Stimulated activated CD4-positive, alpha-beta T cell treated with anti-CD3 and anti-CD28 coated beads, Interleukin-1b, Interleukin-23, amount 100 ng/mL, for 4 hours (primary cell): ENCODE measurements around the gene MARVELD1.
A peak's percentile ranks its signal among the peaks of the same experiment; 100 is the strongest.

Experiments used
- DNase-seq, 2 donors: peaks; one replicate each; pipeline ENCODE4 v3.0.0-alpha.2; 2020; ENCODE audit warnings: low read depth in 2 of 2

The MARVELD1 gene

DNA sequence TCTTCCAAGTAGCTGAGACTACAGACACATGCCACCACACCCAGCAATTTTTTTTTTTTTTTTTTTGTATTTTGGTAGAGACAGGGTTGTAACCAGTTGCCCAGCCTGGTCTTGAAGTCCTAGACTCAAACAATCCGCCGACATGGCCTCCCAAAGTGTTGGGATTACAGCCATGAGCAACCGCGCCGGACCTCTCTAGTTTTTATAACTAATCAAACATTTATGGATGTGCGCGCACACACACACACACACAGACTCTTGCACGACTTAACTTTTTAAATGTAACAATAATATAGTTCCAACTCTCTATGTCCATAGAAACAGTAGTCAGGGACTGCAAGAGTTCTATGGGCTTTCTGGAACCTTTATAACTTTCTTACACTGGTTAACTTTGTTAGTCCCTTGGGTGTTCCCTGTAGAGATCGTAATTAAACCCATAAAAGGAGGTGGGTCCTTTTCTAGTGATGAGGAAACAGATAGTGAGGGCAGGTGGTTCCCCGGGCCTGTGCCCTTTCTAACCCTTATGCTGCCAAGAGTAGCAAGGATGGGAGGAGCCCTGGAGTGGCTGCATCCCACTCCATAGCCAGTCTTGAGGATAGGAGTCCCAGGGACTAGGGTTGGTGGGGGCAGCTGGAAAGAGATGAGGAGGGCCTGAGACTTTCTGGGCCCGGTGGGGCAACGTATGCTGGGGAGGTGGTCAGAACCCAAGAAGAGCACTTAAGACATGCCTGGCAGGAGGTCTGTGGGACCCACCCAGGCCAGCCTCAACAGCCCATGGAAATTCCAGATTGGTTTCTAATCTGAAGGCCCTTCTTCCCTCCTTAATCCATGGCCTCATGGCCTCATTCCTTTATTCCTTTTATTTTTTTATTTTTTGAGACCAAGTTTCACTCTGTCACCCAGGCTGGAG is 8.6 kb downstream of the MARVELD1 start:
- no peak for DNase-seq

DNA sequence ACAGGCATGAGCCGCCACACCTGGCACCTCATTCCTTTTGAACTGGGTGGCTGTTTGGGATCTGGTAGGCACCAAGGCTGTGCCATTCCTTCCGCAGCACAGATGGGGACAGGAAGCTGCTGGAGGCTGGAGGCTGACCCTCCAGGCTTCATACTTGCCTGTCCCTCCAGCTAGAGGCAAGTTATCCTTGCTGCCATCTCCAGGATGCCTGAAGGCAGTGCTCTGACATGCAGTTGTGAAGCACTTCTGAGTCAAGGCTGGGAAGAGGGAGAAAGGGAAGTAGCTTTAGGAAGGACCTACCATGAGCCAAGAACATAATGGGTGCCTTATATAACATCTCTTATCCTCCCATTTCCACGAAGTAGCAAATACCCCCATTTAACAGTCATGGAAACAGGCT is 9.5 kb downstream of the MARVELD1 start:
- DNase-seq, result no peak

DNA sequence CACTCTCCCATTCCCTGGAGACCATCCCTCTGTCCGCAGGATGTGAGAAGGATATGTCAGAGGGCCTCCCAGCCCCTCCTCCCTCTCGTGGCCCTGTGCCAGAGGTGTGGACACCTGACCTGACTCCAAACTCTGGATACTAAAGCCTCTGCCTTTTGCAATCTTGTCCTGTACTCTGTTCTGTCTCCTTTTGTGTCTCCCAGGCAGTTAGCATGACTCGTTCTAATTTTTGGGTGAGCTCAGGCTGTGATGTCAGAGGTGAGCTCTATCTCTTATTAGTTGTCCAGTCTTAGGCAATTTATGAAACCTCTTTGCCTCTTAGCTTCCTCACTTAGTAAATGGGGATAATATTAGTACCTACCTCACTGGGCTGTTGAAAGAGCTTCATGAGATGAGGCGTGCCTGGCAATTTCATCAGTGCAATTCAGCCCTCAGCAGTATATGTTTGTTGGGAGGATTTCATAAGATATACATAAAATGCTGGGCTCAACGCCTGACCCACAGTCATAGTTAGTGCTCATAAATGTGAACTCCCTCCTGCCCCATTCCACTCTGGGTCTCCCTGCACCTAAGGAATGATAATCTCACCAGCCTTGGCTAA is 10.9 kb downstream of the MARVELD1 start:
- no peak for DNase-seq

DNA sequence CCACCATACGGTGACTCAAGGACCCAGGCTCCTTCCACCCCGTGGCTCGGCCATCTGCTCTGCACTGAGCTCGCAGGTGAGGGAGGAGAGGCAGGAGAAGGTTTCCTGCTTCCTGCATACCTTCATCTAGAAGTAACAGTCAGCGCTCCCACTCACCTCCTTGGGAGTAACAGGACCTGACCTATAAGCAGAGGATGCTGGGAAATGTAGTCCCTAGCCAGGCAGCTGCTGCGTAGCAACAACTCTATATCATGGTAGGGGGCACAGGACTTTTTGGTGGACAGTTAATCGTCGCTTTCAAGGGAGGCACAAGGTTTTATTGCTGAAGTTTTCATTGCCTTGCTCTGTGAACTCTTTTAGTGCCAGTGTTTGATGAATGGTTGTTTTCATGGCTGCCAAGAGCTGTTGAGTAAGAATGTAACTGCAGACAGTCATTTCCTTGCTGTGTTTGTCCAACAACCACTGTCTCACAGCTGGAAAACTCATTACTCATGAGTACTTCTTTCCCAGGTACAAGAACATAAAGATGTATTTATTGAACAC is 13.2 kb downstream of the MARVELD1 start:
- DNase-seq, result no peak

DNA sequence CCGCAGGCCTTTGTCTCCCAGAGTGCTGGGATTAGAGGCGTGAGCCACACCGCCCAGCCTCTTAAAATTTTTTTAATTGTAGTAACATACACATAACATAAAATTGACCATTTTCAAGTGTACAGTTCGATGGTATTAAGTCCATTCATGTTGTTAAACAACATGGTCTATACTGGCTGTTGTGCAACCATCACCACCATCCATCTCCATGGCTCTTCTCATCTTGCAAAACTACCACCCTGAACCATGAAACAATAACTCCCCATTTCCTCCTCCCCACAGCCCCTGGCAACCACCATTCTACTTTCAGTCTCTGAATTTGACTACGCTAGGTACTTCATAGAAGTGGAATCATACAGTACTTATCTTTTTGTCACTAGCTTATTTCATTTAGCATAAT is 15.5 kb downstream of the MARVELD1 start:
- DNase-seq, result no peak

DNA sequence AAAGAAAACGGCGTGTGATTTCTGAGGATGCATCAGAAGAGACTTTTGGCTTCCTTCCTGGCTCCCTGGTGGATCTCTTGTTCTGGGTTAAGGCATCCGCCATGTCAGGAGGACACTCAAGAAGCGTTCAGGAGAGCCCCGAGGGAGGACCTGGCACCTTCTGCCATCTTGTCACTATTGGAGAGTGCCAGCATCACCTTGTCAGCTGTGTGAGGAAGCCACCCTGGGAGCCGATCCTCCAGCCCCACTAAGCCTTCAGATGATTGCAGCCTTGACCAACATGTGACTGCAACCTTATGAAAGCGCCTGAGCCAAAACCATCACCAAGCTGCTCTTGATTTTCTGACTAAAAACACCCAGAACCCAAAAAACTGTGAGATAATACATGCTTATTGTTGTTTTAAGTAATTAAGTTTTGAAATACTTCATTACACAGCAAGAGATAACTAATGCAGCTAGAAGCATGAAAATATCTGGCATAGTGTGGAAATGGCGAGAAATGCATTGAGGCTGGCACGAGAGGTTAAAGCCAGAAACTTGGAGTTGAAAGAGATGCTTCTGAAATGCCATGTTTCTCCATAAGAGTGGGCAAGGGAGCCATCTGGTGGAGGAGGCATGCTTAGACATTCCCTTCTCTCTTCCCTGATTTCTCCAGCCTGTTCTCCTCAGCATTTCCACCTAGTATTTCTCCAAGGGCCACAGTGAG is 18.0 kb downstream of the MARVELD1 start:
- peak; percentile 34 to 54 for DNase-seq

DNA sequence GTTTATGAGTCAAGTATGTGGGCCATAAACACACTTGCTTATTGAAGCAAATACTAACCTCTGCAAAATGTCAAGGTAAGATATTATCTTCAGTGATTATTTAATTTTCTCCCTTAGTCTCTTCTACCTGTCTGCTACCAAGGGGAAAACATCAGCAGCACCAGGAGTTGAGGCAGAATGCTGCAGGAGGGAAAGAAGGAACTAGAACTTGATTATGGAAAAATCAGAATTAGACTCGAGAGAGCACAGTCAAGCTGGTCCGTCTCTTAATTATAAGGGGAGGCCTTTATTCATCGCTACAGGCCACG is 18.5 kb downstream of the MARVELD1 start:
- DNase-seq, result no peak

DNA sequence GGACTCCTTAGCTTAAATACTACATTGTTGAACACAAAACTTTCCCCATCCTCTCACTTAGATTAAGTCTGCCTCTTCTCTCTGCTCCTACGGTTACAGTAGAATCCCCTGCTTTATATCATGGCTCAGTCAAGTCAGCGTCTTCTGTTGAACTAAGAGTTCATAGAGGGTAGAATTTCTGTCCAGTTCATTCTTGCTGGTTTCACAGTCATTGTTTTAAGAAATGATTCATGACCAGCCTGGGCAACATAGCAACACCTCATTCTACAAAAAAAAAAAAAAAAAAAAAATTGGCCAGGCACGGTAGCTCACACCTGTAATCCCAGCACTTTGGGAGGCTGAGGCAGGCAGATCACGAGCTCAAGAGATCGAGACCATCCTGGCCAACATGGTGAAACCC is 19.7 kb downstream of the MARVELD1 start:
- DNase-seq, result no peak

DNA sequence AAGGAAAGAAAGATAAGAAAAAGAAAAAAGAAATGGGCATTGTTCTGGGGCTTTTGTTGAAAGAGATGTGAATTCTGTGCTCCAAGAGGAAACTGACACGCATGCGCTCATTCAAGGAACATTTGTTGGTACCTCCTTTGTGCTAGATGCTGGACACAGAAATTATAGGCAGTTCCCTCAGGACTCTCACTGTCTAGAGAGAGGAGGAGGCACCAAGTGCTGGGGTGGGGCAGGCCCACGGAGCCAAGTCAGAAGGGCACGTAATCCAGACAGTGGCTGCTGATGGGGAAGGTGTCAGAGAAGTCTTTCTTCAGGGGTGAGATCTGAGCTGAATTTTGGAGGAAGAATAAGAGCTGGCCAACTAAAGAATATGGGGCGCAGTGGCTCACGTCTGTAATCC is 20.5 kb downstream of the MARVELD1 start:
- DNase-seq, result no peak

DNA sequence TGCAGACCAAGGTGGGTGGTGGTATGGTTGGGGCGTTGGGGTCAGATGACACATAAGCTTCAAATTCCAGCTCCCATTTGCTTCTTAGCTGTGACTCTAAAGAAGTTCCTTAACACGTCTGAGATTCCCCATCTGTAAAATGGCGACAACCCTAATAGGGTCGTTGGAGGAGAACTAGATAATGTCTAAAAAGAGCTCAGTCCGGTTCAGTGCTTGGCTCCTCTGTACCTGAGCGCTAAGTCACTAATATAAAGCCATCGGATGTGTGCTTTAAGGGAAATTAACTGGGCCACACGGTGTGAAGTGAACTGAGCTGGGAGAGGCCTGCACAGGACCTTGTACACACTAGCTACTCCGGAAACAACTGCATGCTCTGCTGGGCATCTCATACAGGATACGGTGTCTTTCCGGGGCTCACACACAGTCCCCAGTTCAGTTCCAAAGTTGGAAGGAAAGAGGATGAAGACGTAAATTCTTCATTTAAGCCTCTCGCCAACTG is 22.9 kb downstream of the MARVELD1 start:
- DNase-seq, result no peak

DNA sequence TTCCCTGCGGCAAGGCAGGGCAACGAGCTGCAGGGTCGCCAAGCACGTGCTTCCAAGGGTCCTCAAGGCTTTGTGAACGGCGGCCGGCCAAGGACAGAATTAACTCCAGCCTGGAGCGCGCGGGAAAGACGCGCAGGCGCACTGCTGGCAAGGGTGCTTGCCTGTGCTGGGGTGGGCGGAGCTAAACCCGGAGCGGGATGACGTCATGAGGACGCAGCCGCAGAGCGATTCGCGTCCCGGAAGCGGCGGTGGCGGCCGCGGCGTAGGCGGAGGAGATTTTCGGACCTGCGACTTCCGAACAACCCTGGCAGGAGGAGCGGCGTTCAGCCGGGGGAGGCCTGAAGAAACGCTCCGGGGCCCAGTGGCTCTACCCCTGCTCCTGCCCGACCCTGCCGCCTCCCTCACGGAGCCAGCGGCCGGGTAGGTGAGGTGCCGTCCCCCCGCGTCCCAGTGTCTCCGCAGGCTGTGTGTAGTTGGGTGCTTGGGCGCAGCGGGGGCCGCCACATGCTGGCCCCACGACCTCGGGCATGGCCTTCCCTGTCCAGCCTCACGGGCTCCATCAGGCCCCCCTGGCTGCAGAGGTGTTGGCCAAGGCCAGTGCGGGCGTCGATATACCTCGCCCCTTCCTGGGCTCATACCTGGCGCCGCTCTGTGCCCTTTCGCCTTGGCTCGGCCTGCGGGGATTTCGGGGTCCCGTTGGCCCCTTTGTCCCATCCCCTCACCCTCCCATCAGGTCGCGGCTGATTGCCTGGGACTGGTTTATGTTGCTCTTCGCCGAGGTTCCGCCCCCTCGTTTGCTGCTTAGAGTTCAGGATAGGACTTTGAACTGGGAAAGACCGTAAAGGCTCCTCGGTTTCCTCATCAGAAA is 23.6 kb downstream of the MARVELD1 start, which contains the start of gene ZFYVE27:
ZFYVE27 (plus strand) TSS at position 227 of the 868 bp plus-strand sequence. CDS start 1,350 bp downstream, outside the sequence.
- DNase-seq, result peak; percentile 95 to 96

DNA sequence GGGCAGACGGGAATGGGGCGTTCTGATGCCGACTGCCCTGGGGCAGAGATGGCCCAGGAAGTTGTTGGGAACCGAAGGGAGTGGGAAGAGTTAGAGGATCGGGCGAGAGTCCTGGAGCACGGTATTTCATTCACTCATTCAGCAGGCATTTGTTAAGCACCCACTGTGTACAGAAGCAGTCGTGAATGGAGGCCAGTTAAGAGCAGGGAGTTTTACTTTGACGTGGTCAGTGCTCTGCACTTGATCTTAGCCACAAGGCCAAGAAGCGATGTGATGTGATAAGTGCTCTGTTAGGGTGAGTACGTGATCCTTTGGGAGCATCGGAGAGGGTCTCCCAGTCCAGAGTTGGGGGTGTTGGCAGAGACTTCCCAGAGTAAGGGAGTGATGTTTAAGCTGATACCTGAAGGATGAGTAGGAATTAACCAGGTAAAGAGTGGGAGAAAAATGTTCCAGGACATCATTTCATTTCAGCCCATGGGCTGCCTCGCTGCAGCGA is 24.3 kb downstream of the MARVELD1 start:
- DNase-seq, result no peak

DNA sequence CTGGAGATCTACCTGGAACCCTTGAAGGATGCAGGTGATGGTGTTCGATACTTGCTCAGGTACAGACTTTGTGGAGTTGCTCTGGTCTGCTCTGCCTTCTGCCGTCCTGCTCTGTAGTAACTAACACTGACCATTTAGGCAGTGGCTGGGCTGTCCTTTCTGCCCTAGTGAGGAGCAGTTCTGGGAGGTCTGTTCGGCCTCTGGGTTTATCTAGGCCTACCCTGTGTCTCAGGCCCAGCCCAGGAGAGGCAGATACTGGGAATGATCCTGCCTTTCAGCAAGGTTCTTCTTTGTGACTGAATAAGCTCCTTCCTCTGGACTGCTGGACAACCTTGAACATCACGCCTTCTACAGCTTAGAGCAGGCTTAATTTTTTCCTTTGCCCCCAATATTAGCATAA is 25.1 kb downstream of the MARVELD1 start:
- DNase-seq, result no peak

DNA sequence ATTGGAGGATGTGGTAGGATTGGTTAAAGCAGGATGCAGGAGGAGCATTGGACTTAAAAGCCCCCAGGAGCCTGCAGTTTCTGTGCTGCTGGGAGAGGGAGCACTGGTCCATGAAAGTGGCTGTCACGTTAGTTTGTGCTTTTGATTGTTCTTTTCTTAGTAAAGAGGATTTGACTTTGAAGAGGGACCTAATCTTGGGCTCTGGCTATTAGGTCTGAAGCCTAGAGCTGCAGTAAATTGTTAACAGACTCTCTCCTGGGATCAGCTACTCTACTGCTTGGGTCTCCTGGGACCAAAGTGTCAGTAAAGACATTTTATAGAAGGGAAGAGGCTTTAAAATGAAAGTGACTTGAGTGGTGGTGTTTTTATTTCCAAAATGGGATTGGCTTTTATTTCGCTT is 27.1 kb downstream of the MARVELD1 start:
- no peak for DNase-seq

DNA sequence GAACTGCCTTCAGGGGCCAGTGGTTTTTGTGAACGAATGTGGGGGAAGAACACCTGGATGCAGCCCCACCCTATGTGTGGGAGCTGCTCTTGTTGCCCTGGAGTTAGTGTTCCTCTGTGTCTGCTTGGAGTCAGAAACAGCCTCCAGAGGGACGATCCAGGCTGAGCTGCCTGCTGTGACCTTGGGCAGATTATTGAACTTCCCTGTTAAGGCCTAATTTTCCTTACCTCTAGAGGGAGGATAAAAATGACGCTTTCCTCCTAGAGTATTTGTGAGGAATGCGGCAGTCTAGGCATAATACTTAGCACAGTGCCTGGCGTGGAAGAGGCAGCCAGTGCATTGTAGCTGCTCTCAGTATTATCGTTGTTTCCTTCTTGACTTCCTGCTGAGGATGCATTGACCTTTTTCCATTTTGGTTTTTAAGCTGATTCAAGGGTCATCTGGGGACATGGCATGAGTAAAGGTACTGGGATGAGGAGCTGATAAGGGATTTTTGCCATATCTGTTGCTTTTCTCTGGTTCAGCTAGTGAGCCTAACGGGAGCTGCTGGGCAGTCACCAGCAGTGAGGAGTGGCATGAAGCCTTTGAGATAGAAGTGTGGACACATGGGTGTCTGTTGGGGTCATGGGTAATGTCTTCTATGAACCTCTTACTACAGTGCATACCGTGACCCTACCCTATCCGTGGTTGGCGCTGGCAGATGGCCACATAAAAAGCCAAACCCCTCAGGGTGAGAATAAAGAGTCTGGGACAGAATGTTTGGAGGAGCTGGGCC is 29.8 kb downstream of the MARVELD1 start:
- no peak for DNase-seq

DNA sequence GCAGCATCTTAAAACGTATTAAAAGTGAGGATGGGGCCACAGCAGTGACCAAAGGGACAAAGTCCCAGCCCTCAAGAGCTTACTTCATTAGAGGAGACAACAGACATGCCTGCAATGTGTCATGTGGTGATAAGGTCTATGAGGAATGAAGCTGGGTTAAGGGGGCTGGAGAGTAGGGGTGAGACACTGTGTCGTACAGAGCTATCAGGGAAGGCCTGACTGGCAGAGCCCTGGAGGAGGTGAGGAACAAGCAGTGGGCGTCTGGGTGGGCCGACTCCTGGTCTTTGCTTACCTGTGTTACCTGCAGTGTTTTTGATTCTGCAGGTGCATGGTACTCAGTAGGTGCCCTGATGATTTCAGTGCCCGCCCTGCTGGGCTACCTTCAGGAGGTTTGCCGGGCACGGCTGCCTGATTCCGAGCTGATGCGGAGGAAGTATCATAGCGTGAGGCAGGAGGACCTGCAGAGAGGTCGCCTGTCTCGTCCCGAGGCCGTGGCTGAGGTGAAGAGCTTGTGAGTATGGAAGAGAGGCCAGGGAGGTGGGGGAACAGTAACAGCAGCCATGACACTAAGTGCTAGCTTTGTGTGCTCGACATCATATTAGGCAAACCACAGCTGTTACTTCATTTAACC is 31.0 kb downstream of the MARVELD1 start:
- no peak for DNase-seq

DNA sequence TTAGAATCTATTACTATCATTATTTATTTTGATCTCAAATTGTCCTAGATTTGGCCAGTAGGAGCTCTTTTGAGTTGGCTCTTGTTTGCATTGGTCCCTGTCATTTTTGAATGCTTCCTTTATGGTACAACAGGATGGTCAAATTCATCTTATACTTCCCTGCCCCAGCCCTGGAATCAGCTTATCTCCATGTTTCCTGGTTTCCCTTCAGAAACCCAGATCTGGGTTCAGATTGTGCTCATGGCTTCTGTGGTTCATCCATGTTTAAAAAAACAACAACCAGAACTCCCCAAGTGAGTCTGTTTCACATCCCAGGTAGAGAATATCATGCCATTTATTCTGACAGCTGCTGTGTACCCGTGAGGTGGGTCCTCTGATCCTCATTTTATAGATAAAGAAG is 34.0 kb downstream of the MARVELD1 start:
- DNase-seq, result no peak

DNA sequence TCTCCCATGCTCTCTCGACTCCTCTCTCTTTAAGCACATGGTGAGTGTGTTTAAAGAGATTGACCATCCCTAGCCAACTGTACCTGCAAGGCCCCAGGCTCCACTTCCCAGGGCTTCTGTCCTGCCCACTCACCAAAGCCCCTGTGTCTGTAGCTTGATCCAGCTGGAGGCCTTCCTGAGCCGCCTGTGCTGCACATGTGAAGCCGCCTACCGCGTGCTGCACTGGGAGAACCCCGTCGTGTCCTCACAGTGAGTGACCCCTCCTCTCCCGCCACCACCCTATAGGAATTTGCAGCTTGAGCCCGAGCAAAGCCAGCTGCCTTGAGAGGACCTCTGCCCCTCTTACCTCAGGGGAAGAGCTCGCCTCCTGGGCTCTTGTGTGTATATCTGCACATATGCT is 34.6 kb downstream of the MARVELD1 start:
- no peak for DNase-seq

DNA sequence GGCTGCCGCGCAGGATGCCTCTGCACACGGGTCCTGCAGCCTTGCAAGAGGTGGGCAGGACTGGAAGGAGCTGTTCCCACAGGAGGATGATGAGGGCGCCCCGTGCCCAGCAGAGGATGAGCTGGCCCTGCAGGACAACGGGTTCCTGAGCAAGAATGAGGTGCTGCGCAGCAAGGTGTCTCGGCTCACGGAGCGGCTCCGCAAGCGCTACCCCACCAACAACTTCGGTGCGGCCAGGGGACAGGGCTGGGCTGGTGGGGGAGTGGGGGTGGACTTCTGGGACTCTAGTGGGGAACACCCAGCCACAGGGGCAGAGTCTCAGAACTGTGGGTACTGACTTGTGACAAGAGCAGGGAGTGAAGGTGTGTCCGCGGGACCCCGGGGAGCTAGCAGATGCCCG is 39.4 kb downstream of the MARVELD1 start:
- DNase-seq, result no peak

DNA sequence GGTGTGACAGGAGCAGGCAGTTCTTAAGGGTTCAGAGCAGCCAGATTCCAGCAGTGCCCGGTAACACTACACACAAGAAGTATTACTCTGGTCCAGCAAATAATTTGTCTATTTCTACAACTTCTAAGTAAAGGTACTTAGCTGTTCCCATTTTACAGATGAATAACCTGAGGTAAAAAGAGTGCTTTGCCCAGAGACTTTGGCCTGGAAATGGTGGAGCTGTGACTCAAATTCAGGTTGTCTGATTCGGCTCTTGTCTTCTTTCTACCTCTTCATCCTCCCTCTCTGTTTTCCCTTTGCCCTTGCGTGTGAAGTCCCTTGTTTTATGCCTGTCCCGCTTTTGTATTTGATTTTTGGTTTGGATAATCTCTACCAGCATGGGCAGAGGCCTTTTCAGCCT is 41.2 kb downstream of the MARVELD1 start:
- DNase-seq, result no peak
